Trophoblast cell (in vitro differentiated cells and primary cell): ENCODE measurements around the gene UQCRC1.

Experiments used
- DNase-seq, 2 donors: peaks; one replicate each; pipeline ENCODE4 v3.0.0-alpha.2; 2016
- H2AFZ ChIP-seq: 2 replicates; pipeline ENCODE4 v1.6.1; 2013; ENCODE audit warnings: low read length, moderate library complexity, mild to moderate bottlenecking; ENCODE audit not compliant: insufficient read depth, poor library complexity
- H2AK5ac ChIP-seq: 2 replicates; pipeline ENCODE4 v1.6.1; 2013; ENCODE audit warnings: mild to moderate bottlenecking, low read length
- H2BK120ac ChIP-seq: 2 replicates; pipeline ENCODE4 v1.6.1; 2013; ENCODE audit warnings: low read length, mild to moderate bottlenecking, moderate library complexity; ENCODE audit not compliant: insufficient read depth, poor library complexity
- H2BK12ac ChIP-seq: 2 replicates; pipeline ENCODE4 v1.6.1; 2013; ENCODE audit warnings: mild to moderate bottlenecking, low read length, moderate library complexity
- H2BK5ac ChIP-seq: 2 replicates; pipeline ENCODE4 v1.6.1; 2013; ENCODE audit warnings: low read length, low read depth, moderate library complexity, mild to moderate bottlenecking; ENCODE audit not compliant: poor library complexity
- H3K14ac ChIP-seq: 2 replicates; pipeline ENCODE4 v1.6.1; 2013; ENCODE audit warnings: mild to moderate bottlenecking, low read length
- H3K18ac ChIP-seq: 2 replicates; pipeline ENCODE4 v1.6.1; 2013; ENCODE audit warnings: mild to moderate bottlenecking, low read length
- H3K23ac ChIP-seq: 2 replicates; pipeline ENCODE4 v1.6.1; 2013; ENCODE audit warnings: low read length
- H3K27ac ChIP-seq: 2 replicates; pipeline ENCODE4 v1.5.1; 2013; ENCODE audit warnings: low read depth, mild to moderate bottlenecking, inconsistent platforms, low read length, moderate library complexity
- H3K27me3 ChIP-seq: 2 replicates; pipeline ENCODE4 v1.6.1; 2013; ENCODE audit warnings: inconsistent platforms, mild to moderate bottlenecking, low read length, moderate library complexity; ENCODE audit not compliant: insufficient read depth
- H3K36me3 ChIP-seq, 2 experiments: 1 replicate in 1 of 2; 2 replicates in 1 of 2; pipeline ENCODE4 v1.6.1; 2013; ENCODE audit warnings: low read length in 2 of 2, mild to moderate bottlenecking in 2 of 2, moderate library complexity in 1 of 2; ENCODE audit not compliant: insufficient read depth in 2 of 2, control insufficient read depth in 1 of 2
- H3K4ac ChIP-seq: 2 replicates; pipeline ENCODE4 v1.6.1; 2013; ENCODE audit warnings: low read depth, mild to moderate bottlenecking, low read length, moderate library complexity
- H3K4me1 ChIP-seq, 2 experiments: 1 replicate in 1 of 2; 2 replicates in 1 of 2; pipeline ENCODE4 v1.6.1; 2013; ENCODE audit warnings: low read length in 2 of 2, mild to moderate bottlenecking in 2 of 2, moderate library complexity in 1 of 2; ENCODE audit not compliant: insufficient read depth in 2 of 2, control insufficient read depth in 1 of 2
- H3K4me2 ChIP-seq: 2 replicates; pipeline ENCODE4 v1.6.1; 2013; ENCODE audit warnings: inconsistent platforms, mild to moderate bottlenecking, low read length, moderate library complexity
- H3K4me3 ChIP-seq: 2 replicates; pipeline ENCODE4 v1.5.1; 2013; ENCODE audit warnings: mild to moderate bottlenecking, low read depth, low read length, inconsistent platforms
- H3K79me1 ChIP-seq: one replicate; pipeline ENCODE4 v1.6.1; 2013; ENCODE audit warnings: low read length
- H3K79me2 ChIP-seq: 2 replicates; pipeline ENCODE4 v1.6.1; 2013; ENCODE audit warnings: low read length, mild to moderate bottlenecking; ENCODE audit not compliant: control insufficient read depth, insufficient read depth, poor library complexity
- H3K9ac ChIP-seq: 2 replicates; pipeline ENCODE4 v1.6.1; 2013; ENCODE audit warnings: mild to moderate bottlenecking, low read length
- H3K9me3 ChIP-seq: 2 replicates; pipeline ENCODE4 v1.6.1; 2013; ENCODE audit warnings: low read depth, mild to moderate bottlenecking, control low read depth, inconsistent platforms, low read length; ENCODE audit not compliant: insufficient read depth
- H4K12ac ChIP-seq: 2 replicates; pipeline ENCODE4 v1.6.1; 2013; ENCODE audit warnings: low read depth, mild to moderate bottlenecking, low read length, moderate library complexity
- H4K8ac ChIP-seq: 2 replicates; pipeline ENCODE4 v1.6.1; 2013; ENCODE audit warnings: low read depth, mild to moderate bottlenecking, low read length, moderate library complexity
- H4K91ac ChIP-seq: one replicate; pipeline ENCODE4 v1.6.1; 2013; ENCODE audit warnings: low read depth, mild to moderate bottlenecking, low read length, moderate library complexity
- WGBS: extraction: QIAGEN DNeasy Blood & Tissue Kit; methylation state at CpG from one replicate; pipeline ENCODE4 v1.1.7; 2013; ENCODE audit warnings: missing lambda C conversion rate; ENCODE audit not compliant: insufficient read length, insufficient coverage; ENCODE audit errors: extremely low coverage; 5-methylcytosine and 5-hydroxymethylcytosine counted together

Gene UQCRC1

GRCh38 chr3:48569400-48569799, 40.0 kb downstream of the UQCRC1 start:
- Histone ChIP-seq H3K4ac (no peak overlapping the region), H2BK120ac (no peak overlapping the region), H2AFZ (no peak overlapping the region), H3K23ac (no peak overlapping the region), H3K4me2 (no peak overlapping the region), H4K8ac (no peak overlapping the region), H3K18ac (no peak overlapping the region), H3K79me1 (no peaks in the 10 kb centered on the region), H3K9me3 (no peaks in the 10 kb centered on the region), H3K36me3 (peaks cover 51 to 55% of the 10 kb centered on the region in 2 experiments), H3K27ac (no peak overlapping the region), H2AK5ac (no peak overlapping the region), H4K12ac (no peak overlapping the region), H3K4me3 (no peak overlapping the region), H2BK12ac (no peak overlapping the region), H3K79me2 (no peaks in the 10 kb centered on the region), H3K27me3 (no peaks in the 10 kb centered on the region), H3K4me1 (no peaks in the 10 kb centered on the region), H2BK5ac (no peak overlapping the region), H3K9ac (no peak overlapping the region), H3K14ac (no peak overlapping the region), H4K91ac (no peak overlapping the region)
- no CpG with 5 or more reads among the region's 10 CpGs for WGBS
- DNase-seq = no peak

- no CpG with 5 or more reads among the region's 7 CpGs for WGBS
- no peak overlapping the region for H2BK120ac ChIP-seq
These were observed 41.0 kb downstream of the UQCRC1 start for GRCh38 chr3:48568476-48568875.

GRCh38 chr3:48567500-48567899, 41.9 kb downstream of the UQCRC1 start:
- Histone ChIP-seq H3K9me3 (no peaks in the 10 kb centered on the region), H3K79me1 (no peaks in the 10 kb centered on the region)

More at GRCh38 chr3:48568476-48568875, 41.0 kb downstream of the UQCRC1 start:
- no peaks in the 10 kb centered on the region for H3K27me3 ChIP-seq
- no peak overlapping the region for H3K18ac ChIP-seq
- H3K36me3 ChIP-seq = peaks cover 46 to 47% of the 10 kb centered on the region in 2 experiments
- H3K79me1 ChIP-seq = no peaks in the 10 kb centered on the region
- no peaks in the 10 kb centered on the region for H3K9me3 ChIP-seq
- H2AFZ ChIP-seq = no peak overlapping the region
- H2AK5ac ChIP-seq = no peak overlapping the region
- no peak overlapping the region for H3K23ac ChIP-seq
- H3K27ac ChIP-seq = no peak overlapping the region
- H3K9ac ChIP-seq = no peak overlapping the region
- no peak overlapping the region for H2BK12ac ChIP-seq
- no peak overlapping the region for H3K4me2 ChIP-seq
- no peak overlapping the region for H4K8ac ChIP-seq
- H4K12ac ChIP-seq = no peak overlapping the region
- H3K14ac ChIP-seq = no peak overlapping the region
- H4K91ac ChIP-seq = no peak overlapping the region
- DNase-seq = no peak
- H3K4me3 ChIP-seq = no peak overlapping the region
- H3K4ac ChIP-seq = no peak overlapping the region
- H3K79me2 ChIP-seq = no peaks in the 10 kb centered on the region
- H2BK5ac ChIP-seq = no peak overlapping the region
- peaks cover 0 to 2% of the 10 kb centered on the region in 2 experiments for H3K4me1 ChIP-seq

GRCh38 chr3:48567090-48567489, 42.4 kb downstream of the UQCRC1 start:
- WGBS = no CpG with 5 or more reads among the region's 5 CpGs
- Histone ChIP-seq H3K9ac (no peak overlapping the region), H3K9me3 (no peaks in the 10 kb centered on the region), H3K36me3 (peaks cover 42 to 48% of the 10 kb centered on the region in 2 experiments), H2BK120ac (no peak overlapping the region), H3K4me3 (no peak overlapping the region), H3K4ac (no peak overlapping the region), H4K91ac (no peak overlapping the region), H3K4me1 (peaks cover 0 to 2% of the 10 kb centered on the region in 2 experiments), H3K23ac (no peak overlapping the region), H3K18ac (no peak overlapping the region), H3K27me3 (no peaks in the 10 kb centered on the region), H3K14ac (no peak overlapping the region), H3K79me2 (no peaks in the 10 kb centered on the region), H3K27ac (no peak overlapping the region), H4K8ac (no peak overlapping the region), H4K12ac (no peak overlapping the region), H2BK5ac (no peak overlapping the region), H3K79me1 (no peaks in the 10 kb centered on the region), H3K4me2 (no peak overlapping the region), H2AK5ac (no peak overlapping the region), H2BK12ac (no peak overlapping the region), H2AFZ (no peak overlapping the region)
- no peak for DNase-seq

More at GRCh38 chr3:48567500-48567899, 41.9 kb downstream of the UQCRC1 start:
- H2AFZ ChIP-seq = no peak overlapping the region
- H2BK12ac ChIP-seq = no peak overlapping the region
- H3K4ac ChIP-seq = no peak overlapping the region
- no peaks in the 10 kb centered on the region for H3K27me3 ChIP-seq
- H2BK5ac ChIP-seq = no peak overlapping the region
- peaks cover 0 to 2% of the 10 kb centered on the region in 2 experiments for H3K4me1 ChIP-seq
- no peak overlapping the region for H4K12ac ChIP-seq
- no peak overlapping the region for H2AK5ac ChIP-seq
- H3K9ac ChIP-seq = no peak overlapping the region
- no CpG with 5 or more reads among the region's 11 CpGs for WGBS
- no peak overlapping the region for H3K4me2 ChIP-seq
- H3K23ac ChIP-seq = no peak overlapping the region
- no peak overlapping the region for H3K4me3 ChIP-seq
- DNase-seq = no peak
- no peak overlapping the region for H3K18ac ChIP-seq
- H3K36me3 ChIP-seq = peaks cover 43 to 45% of the 10 kb centered on the region in 2 experiments
- H4K8ac ChIP-seq = no peak overlapping the region
- H4K91ac ChIP-seq = no peak overlapping the region
- no peak overlapping the region for H2BK120ac ChIP-seq
- H3K27ac ChIP-seq = no peak overlapping the region
- H3K79me2 ChIP-seq = no peaks in the 10 kb centered on the region
- no peak overlapping the region for H3K14ac ChIP-seq
